ENCODE measurements around the gene NBL1.

DNA sequence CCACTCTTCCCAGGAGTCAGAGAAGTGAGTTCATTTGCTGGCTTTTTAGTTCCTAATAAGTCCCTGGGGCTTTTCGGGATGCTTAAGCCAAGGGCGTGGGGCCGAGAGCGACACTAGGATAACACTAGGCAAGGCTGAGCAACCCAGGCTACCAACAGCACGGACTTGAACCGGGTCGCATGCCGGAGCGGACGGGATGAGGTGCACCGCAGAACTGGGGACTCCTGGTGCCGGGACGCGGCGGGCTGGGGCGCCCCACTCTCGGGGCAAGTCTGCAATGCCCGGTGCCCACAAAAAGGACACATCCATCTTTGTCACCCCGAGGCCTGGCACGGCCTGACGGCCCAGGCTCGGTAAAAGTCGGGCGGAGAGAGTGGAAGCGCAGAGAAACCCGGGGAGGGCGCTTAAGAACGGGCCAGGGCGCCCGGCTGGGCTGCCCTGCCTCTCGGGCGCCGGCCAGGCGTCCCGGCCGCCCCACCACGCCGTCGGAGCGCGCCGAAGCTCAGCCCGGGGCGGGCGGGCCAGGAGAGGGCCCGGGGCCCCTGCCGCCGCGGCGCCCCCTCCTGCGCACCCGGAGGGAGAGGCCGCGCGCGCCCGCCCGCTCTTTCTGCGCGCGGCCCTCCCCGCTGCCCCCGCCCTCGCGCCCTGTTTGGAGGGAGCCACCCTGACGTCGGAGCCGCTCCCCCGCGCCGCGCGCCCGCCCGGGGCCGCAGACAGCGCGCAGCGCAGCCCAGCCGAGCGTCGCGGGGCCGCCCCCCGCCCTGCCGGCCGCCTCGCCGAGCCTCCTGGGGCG lies at the start of gene NBL1:
- TF ChIP-seq PPARA (CRISPR knock-in tag; IDR thresholded peaks at IDR 0.05; ENCODE audit: borderline replicate concordance) (no peak), ZFP30 (CRISPR knock-in tag; IDR thresholded peaks at IDR 0.05) (no peak), SNAI2 (CRISPR knock-in tag; IDR thresholded peaks at IDR 0.05) (no peak), BACH2 (CRISPR knock-in tag; IDR thresholded peaks at IDR 0.05; ENCODE audit: borderline replicate concordance) (no peak), TOX (CRISPR knock-in tag; IDR thresholded peaks at IDR 0.05; ENCODE audit: borderline replicate concordance) (no peak), CSDC2 (CRISPR knock-in tag; IDR thresholded peaks at IDR 0.05) (no peak), ZFP3 (CRISPR knock-in tag; IDR thresholded peaks at IDR 0.05) (no peak)
- TF ChIP-seq, protein P1, sequence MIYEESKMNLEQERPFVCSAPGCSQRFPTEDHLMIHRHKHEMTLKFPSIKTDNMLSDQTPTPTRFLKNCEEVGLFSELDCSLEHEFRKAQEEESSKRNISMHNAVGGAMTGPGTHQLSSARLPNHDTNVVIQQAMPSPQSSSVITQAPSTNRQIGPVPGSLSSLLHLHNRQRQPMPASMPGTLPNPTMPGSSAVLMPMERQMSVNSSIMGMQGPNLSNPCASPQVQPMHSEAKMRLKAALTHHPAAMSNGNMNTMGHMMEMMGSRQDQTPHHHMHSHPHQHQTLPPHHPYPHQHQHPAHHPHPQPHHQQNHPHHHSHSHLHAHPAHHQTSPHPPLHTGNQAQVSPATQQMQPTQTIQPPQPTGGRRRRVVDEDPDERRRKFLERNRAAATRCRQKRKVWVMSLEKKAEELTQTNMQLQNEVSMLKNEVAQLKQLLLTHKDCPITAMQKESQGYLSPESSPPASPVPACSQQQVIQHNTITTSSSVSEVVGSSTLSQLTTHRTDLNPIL (CRISPR knock-in tag; IDR thresholded peaks at IDR 0.05; ENCODE audit: low read depth) = no peak
- TF ChIP-seq, protein P2, sequence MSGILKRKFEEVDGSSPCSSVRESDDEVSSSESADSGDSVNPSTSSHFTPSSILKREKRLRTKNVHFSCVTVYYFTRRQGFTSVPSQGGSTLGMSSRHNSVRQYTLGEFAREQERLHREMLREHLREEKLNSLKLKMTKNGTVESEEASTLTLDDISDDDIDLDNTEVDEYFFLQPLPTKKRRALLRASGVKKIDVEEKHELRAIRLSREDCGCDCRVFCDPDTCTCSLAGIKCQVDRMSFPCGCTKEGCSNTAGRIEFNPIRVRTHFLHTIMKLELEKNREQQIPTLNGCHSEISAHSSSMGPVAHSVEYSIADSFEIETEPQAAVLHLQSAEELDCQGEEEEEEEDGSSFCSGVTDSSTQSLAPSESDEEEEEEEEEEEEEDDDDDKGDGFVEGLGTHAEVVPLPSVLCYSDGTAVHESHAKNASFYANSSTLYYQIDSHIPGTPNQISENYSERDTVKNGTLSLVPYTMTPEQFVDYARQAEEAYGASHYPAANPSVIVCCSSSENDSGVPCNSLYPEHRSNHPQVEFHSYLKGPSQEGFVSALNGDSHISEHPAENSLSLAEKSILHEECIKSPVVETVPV (CRISPR knock-in tag; IDR thresholded peaks at IDR 0.05) = no peak
- TF ChIP-seq, protein P3, sequence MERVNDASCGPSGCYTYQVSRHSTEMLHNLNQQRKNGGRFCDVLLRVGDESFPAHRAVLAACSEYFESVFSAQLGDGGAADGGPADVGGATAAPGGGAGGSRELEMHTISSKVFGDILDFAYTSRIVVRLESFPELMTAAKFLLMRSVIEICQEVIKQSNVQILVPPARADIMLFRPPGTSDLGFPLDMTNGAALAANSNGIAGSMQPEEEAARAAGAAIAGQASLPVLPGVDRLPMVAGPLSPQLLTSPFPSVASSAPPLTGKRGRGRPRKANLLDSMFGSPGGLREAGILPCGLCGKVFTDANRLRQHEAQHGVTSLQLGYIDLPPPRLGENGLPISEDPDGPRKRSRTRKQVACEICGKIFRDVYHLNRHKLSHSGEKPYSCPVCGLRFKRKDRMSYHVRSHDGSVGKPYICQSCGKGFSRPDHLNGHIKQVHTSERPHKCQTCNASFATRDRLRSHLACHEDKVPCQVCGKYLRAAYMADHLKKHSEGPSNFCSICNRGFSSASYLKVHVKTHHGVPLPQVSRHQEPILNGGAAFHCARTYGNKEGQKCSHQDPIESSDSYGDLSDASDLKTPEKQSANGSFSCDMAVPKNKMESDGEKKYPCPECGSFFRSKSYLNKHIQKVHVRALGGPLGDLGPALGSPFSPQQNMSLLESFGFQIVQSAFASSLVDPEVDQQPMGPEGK (CRISPR knock-in tag; IDR thresholded peaks at IDR 0.05; ENCODE audit: borderline replicate concordance) = no peak
- TF ChIP-seq, protein P4, sequence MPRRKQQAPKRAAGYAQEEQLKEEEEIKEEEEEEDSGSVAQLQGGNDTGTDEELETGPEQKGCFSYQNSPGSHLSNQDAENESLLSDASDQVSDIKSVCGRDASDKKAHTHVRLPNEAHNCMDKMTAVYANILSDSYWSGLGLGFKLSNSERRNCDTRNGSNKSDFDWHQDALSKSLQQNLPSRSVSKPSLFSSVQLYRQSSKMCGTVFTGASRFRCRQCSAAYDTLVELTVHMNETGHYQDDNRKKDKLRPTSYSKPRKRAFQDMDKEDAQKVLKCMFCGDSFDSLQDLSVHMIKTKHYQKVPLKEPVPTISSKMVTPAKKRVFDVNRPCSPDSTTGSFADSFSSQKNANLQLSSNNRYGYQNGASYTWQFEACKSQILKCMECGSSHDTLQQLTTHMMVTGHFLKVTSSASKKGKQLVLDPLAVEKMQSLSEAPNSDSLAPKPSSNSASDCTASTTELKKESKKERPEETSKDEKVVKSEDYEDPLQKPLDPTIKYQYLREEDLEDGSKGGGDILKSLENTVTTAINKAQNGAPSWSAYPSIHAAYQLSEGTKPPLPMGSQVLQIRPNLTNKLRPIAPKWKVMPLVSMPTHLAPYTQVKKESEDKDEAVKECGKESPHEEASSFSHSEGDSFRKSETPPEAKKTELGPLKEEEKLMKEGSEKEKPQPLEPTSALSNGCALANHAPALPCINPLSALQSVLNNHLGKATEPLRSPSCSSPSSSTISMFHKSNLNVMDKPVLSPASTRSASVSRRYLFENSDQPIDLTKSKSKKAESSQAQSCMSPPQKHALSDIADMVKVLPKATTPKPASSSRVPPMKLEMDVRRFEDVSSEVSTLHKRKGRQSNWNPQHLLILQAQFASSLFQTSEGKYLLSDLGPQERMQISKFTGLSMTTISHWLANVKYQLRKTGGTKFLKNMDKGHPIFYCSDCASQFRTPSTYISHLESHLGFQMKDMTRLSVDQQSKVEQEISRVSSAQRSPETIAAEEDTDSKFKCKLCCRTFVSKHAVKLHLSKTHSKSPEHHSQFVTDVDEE (CRISPR knock-in tag; IDR thresholded peaks at IDR 0.05) = no peak

All from SK-N-SH treated with all-trans-retinoic acid at 6 μM for 48 hours (cell line).